Erythroblast (primary cell): ENCODE data around the gene PDLIM3.

ENCODE experiments used
- GATA1 ChIP-seq: IDR thresholded peaks from 2 replicates; pipeline ENCODE4 v1.6.1; 2011; ENCODE audit warnings: low read depth, mild to moderate bottlenecking, control low read depth, low read length, moderate library complexity
- POLR2A ChIP-seq: IDR thresholded peaks from 2 replicates; pipeline ENCODE4 v1.6.1; 2011; ENCODE audit warnings: mild to moderate bottlenecking, low read length

GRCh38 chr4:185470501-185471195 lies 64.7 kb downstream of the PDLIM3 start:
- TF ChIP-seq POLR2A (no peak), GATA1 (no peak)
